SU-DHL-6 (cell line): ENCODE results near the gene SIRT7.

ENCODE experiments used
- H2AFZ ChIP-seq: fragments of 200-600 bp; sonication (generic); 2 replicates; pipeline ENCODE4 v1.6.1; 2014; ENCODE audit warnings: low read depth, mild to moderate bottlenecking, moderate library complexity, mixed read lengths, antibody characterized with exemption, low read length; ENCODE audit not compliant: severe bottlenecking
- H3F3A ChIP-seq: fragments of 200-600 bp; shearing (Covaris generic); 2 replicates; pipeline ENCODE4 v1.6.0; 2016; ENCODE audit warnings: antibody characterized with exemption, mild to moderate bottlenecking; ENCODE audit not compliant: insufficient read depth
- H3K27ac ChIP-seq: fragments of 200-600 bp; sonication (generic); 2 replicates; pipeline ENCODE4 v1.5.1; 2016; ENCODE audit warnings: low read depth, mild to moderate bottlenecking, low read length, moderate library complexity, mixed read lengths
- H3K27me3 ChIP-seq: fragments of 200-600 bp; sonication (generic), shearing (Covaris generic); 2 replicates; pipeline ENCODE4 v1.6.0; 2014; ENCODE audit warnings: mild to moderate bottlenecking, low read length
- H3K36me3 ChIP-seq: fragments of 200-600 bp; sonication (generic); 2 replicates; pipeline ENCODE4 v1.6.1; 2014; ENCODE audit warnings: mild to moderate bottlenecking, low read length, mixed read lengths
- H3K4me2 ChIP-seq: fragments of 300-600, 200-600 bp; shearing (Covaris generic), sonication (generic); 2 replicates; pipeline ENCODE4 v1.6.0; 2014; ENCODE audit warnings: low read length, low read depth, mild to moderate bottlenecking; ENCODE audit not compliant: poor library complexity, severe bottlenecking
- H3K4me3 ChIP-seq: fragments of 200-600 bp; sonication (generic); 2 replicates; pipeline ENCODE4 v1.5.1; 2014; ENCODE audit warnings: antibody characterized with exemption, low read length, mild to moderate bottlenecking, mixed read lengths; ENCODE audit not compliant: insufficient read depth, poor library complexity, severe bottlenecking
- H3K79me2 ChIP-seq: fragments of 200-600 bp; sonication (generic); 2 replicates; pipeline ENCODE4 v1.6.1; 2014; ENCODE audit warnings: mild to moderate bottlenecking, low read length, moderate library complexity; ENCODE audit not compliant: insufficient read depth
- H3K9ac ChIP-seq: fragments of 200-600 bp; sonication (generic); 2 replicates; pipeline ENCODE4 v1.7.0; 2014; ENCODE audit warnings: mild to moderate bottlenecking, low read length
- H3K9me2 ChIP-seq: fragments of 200-600 bp; sonication (generic); replicated peaks from 2 replicates; pipeline ENCODE4 v1.6.1; 2014; ENCODE audit warnings: low read length; ENCODE audit not compliant: insufficient read depth
- H3K9me3 ChIP-seq: fragments of 200-600 bp; sonication (generic); 2 replicates; pipeline ENCODE4 v1.6.1; 2014; ENCODE audit warnings: low read length, mixed read lengths; ENCODE audit not compliant: insufficient read depth
- H4K20me1 ChIP-seq: fragments of 200-600 bp; sonication (generic); 2 replicates; pipeline ENCODE4 v1.6.1; 2014; ENCODE audit warnings: low read depth, mild to moderate bottlenecking, antibody characterized with exemption, low read length, moderate library complexity, mixed read lengths
- CTCF ChIP-seq: fragments of 200-600 bp; sonication (generic); IDR thresholded peaks from one replicate; pipeline ENCODE4 v1.5.1; 2017; ENCODE audit warnings: antibody characterized with exemption, mild to moderate bottlenecking, low read length, moderate library complexity; ENCODE audit not compliant: insufficient read depth, poor library complexity, severe bottlenecking
- EZH2phosphoT487 ChIP-seq: fragments of 200-600 bp; sonication (generic), shearing (Covaris generic); conservative IDR thresholded peaks from 2 replicates; pipeline ENCODE4 v1.6.1; 2018; ENCODE audit warnings: mild to moderate bottlenecking, antibody characterized with exemption, low read length, moderate library complexity, mixed read lengths

Gene SIRT7

DNA sequence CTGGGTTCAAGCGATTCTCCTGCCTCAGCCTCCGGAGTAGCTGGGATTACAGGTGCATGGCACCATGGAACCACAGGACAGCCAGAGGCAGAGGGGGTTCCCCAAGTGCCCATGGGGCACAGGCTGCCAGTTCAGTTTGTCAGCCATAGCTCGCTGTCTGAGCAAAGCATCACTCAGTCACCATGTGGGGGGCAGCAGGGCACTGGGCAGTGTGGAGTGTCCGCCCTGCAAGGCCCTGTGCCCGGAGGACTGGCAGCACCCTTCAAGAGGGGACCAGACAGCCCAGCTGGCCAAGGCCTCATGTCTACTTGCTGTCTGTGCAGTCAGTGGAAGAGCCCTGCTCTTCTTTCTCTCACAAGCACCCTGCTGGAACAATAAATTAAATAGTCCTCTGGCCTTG, 33.0 kb downstream of the SIRT7 start:
- Histone ChIP-seq H4K20me1 (peaks cover 4% of the 10 kb centered on the region; the same call in 1 of the 2 replicates), H3K36me3 (peaks cover 30% of the 10 kb centered on the region), H3K4me3 (no peak overlapping the region), H3K9ac (no peak overlapping the region), H3K9me3 (no peaks in the 10 kb centered on the region), H3K27ac (no peak overlapping the region), H3K79me2 (peaks cover 56% of the 10 kb centered on the region), H3K4me2 (no peak overlapping the region), H3K9me2 (no peaks in the 10 kb centered on the region), H3F3A (no peaks in the 10 kb centered on the region), H3K27me3 (no peaks in the 10 kb centered on the region), H2AFZ (no peak overlapping the region)
- no peak for TF ChIP-seq EZH2phosphoT487
- TF ChIP-seq CTCF, result no peak

- no peak overlapping the region for H3K4me2 ChIP-seq
- no peaks in the 10 kb centered on the region for H3K9me3 ChIP-seq
- H3K27ac ChIP-seq, result no peak overlapping the region
- TF ChIP-seq CTCF (no peak), EZH2phosphoT487 (no peak)
- peaks cover 4% of the 10 kb centered on the region; the same call in 1 of the 2 replicates for H4K20me1 ChIP-seq
- peaks cover 51% of the 10 kb centered on the region for H3K79me2 ChIP-seq
- no peaks in the 10 kb centered on the region for H3K27me3 ChIP-seq
- no peak overlapping the region for H3K4me3 ChIP-seq
- no peaks in the 10 kb centered on the region for H3F3A ChIP-seq
- H2AFZ ChIP-seq, result no peak overlapping the region
- H3K36me3 ChIP-seq, result peaks cover 31% of the 10 kb centered on the region; the same call in 1 of the 2 replicates
- H3K9ac ChIP-seq, result no peak overlapping the region
- H3K9me2 ChIP-seq, result no peaks in the 10 kb centered on the region
Measured at GRCh38 chr17:81884520-81884919, 33.5 kb downstream of the SIRT7 start.

DNA sequence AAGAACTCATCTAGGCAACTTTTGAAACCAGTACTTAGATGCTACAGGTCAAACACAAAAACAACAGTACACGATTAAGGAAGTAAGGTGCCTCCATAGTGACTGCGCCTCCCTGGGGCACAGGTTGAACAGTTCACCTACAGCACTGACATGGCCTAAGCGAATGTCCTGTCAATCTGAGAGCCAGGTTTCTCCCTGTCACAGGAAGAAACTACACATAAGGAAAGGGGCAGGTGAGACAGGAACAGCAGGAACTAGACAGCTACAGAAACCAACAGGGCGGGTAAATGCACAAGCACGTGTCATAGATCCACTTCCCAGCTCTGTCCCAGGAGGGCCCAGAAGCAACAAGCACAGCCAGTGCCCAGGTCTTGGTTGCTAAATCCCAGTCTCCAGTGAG, 38.9 kb downstream of the SIRT7 start:
- Histone ChIP-seq H3K4me2 (no peak overlapping the region), H3K27ac (no peak overlapping the region), H3K9ac (no peak overlapping the region), H3K9me2 (no peaks in the 10 kb centered on the region), H4K20me1 (no peaks in the 10 kb centered on the region), H3K36me3 (peaks cover 22% of the 10 kb centered on the region), H3K4me3 (no peak overlapping the region), H3K27me3 (no peaks in the 10 kb centered on the region), H3K9me3 (no peaks in the 10 kb centered on the region), H2AFZ (no peak overlapping the region), H3K79me2 (0 out of 2 replicates have a peak, but pooled peaks cover 9% of the 10 kb centered on the region), H3F3A (peaks cover 28% of the 10 kb centered on the region)
- TF ChIP-seq EZH2phosphoT487 (no peak), CTCF (no peak)
